MM.1S (cell line): ENCODE data around the gene UCN3.
A peak's percentile ranks its signal among the peaks of the same experiment; 100 is the strongest.

Source experiments
- DNase-seq: peaks from one replicate; pipeline ENCODE4 v3.0.0-alpha.2; 2015
- H2AFZ ChIP-seq: fragments of 300-600 bp; sonication (generic); 2 replicates; pipeline ENCODE4 v1.6.0; 2016; ENCODE audit warnings: antibody characterized with exemption, low read length
- H3F3A ChIP-seq: fragments of 300-600 bp; sonication (generic); 2 replicates; pipeline ENCODE4 v1.6.1; 2016; ENCODE audit warnings: mild to moderate bottlenecking, antibody characterized with exemption, low read length, moderate library complexity, mixed read lengths; ENCODE audit not compliant: insufficient read depth
- H3K27ac ChIP-seq: fragments of 300-600 bp; sonication (generic); 2 replicates; pipeline ENCODE4 v1.5.1; 2016; ENCODE audit warnings: mild to moderate bottlenecking, low read length
- H3K27me3 ChIP-seq: fragments of 300-600 bp; sonication (generic); replicated peaks from 2 replicates; pipeline ENCODE4 v1.6.0; 2016; ENCODE audit warnings: low read length; ENCODE audit not compliant: insufficient read depth
- H3K36me3 ChIP-seq: fragments of 300-600 bp; sonication (generic); replicated peaks from 2 replicates; pipeline ENCODE4 v1.6.1; 2016; ENCODE audit warnings: mild to moderate bottlenecking, low read length, mixed read lengths; ENCODE audit not compliant: insufficient read depth
- H3K4me1 ChIP-seq: fragments of 300-600 bp; sonication (generic); 2 replicates; pipeline ENCODE4 v1.6.1; 2016; ENCODE audit warnings: low read length, mixed read lengths
- H3K4me2 ChIP-seq: fragments of 300-600 bp; sonication (generic); 2 replicates; pipeline ENCODE4 v1.6.0; 2016; ENCODE audit warnings: low read depth, low read length
- H3K4me3 ChIP-seq: fragments of 300-600 bp; sonication (generic); 2 replicates; pipeline ENCODE4 v1.5.1; 2016; ENCODE audit warnings: low read length, mixed read lengths
- H3K79me2 ChIP-seq: fragments of 300-600 bp; sonication (generic); 2 replicates; pipeline ENCODE4 v1.6.1; 2016; ENCODE audit warnings: mixed run types, low read length, mixed read lengths
- H3K9ac ChIP-seq: fragments of 300-600 bp; sonication (generic); 2 replicates; pipeline ENCODE4 v1.6.1; 2016; ENCODE audit warnings: low read length, mixed read lengths
- H3K9me2 ChIP-seq: fragments of 300-600 bp; sonication (generic); replicated peaks from 2 replicates; pipeline ENCODE4 v1.6.1; 2016; ENCODE audit warnings: mild to moderate bottlenecking, low read length, mixed read lengths; ENCODE audit not compliant: insufficient read depth
- H3K9me3 ChIP-seq: fragments of 300-600 bp; sonication (generic); replicated peaks from 2 replicates; pipeline ENCODE4 v1.6.1; 2016; ENCODE audit warnings: mild to moderate bottlenecking, low read length, mixed read lengths; ENCODE audit not compliant: insufficient read depth
- H4K20me1 ChIP-seq: fragments of 300-600 bp; sonication (generic); 2 replicates; pipeline ENCODE4 v1.6.1; 2016; ENCODE audit warnings: mild to moderate bottlenecking, low read length, moderate library complexity, mixed read lengths; ENCODE audit not compliant: insufficient read depth
- EZH2 ChIP-seq: fragments of 300-600 bp; sonication (generic); optimal IDR thresholded peaks from 2 replicates; pipeline ENCODE3; 2017; ENCODE audit warnings: low read depth, mild to moderate bottlenecking, antibody characterized with exemption, low read length, mixed read lengths
- EZH2phosphoT487 ChIP-seq: fragments of 300-600 bp; sonication (generic); IDR thresholded peaks from 2 replicates; pipeline ENCODE4 v1.6.1; 2018; ENCODE audit warnings: antibody characterized with exemption, low read length
- TF ChIP-seq, protein P1 (sequence below): fragments of 300-600 bp; sonication (generic); IDR thresholded peaks from 2 replicates; pipeline ENCODE4 v1.5.1; 2016; ENCODE audit warnings: antibody characterized with exemption, low read length, mixed read lengths

Gene UCN3

DNA sequence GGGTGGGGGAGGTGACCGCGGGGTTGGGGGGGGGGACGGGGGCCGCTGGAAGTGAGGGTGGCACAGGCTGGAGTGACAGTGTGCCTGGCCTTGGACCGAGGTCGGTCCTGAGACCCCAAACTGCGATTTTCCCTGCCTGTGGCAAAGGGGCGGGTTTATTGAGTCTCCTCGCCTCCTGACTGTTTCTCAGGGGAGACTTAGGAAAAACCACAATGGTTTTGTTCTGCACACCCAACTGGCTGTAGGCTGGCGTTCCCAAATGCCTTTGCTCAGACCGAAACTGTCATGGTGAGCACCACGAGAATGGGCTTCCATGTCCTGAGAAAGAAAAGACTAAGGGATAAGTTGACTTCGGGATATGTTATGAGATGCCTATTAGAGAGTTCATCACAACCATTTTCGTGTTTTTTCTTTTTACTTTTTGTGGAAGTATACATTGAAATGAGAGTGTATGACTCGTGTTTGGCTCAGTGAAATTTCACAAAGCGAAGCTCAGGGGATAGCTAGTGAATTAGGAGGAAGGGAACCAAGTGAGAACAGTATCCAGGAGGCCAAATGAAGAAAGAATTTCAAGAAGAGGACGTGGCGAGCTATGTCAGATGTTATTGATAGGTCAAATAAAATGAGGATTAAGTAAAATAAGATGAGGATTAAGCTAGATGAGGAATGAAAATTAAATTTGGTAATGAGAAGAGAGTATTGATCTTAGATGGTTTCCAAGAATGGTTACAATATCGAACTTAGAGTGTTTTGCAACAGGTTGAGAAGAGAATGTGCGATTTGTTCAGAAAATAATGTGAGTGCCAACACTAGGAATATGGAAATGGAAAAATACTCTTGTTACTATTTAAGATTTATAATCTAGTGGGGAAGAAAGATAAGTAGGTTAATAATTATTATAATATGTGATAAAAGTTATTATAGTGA is 48.5 kb downstream of the UCN3 start:
- Histone ChIP-seq H3K9me3 (no peaks in the 10 kb centered on the region), H3K9me2 (no peaks in the 10 kb centered on the region), H3K79me2 (peaks cover 57% of the 10 kb centered on the region), H2AFZ (peak overlapping the region; percentile 35), H3K4me2 (peak overlapping the region; percentile 85), H3F3A (no peaks in the 10 kb centered on the region), H3K27ac (no peak overlapping the region), H3K27me3 (no peaks in the 10 kb centered on the region), H3K9ac (peak overlapping the region; percentile 78; the same call in 1 of the 2 replicates), H4K20me1 (no peaks in the 10 kb centered on the region), H3K36me3 (0 out of 2 replicates have a peak, but pooled peaks cover 5% of the 10 kb centered on the region), H3K4me1 (peaks cover 3% of the 10 kb centered on the region; the same call in 1 of the 2 replicates), H3K4me3 (peak overlapping the region; percentile 90)
- TF ChIP-seq EZH2phosphoT487, result no peak
- TF ChIP-seq, protein P1, sequence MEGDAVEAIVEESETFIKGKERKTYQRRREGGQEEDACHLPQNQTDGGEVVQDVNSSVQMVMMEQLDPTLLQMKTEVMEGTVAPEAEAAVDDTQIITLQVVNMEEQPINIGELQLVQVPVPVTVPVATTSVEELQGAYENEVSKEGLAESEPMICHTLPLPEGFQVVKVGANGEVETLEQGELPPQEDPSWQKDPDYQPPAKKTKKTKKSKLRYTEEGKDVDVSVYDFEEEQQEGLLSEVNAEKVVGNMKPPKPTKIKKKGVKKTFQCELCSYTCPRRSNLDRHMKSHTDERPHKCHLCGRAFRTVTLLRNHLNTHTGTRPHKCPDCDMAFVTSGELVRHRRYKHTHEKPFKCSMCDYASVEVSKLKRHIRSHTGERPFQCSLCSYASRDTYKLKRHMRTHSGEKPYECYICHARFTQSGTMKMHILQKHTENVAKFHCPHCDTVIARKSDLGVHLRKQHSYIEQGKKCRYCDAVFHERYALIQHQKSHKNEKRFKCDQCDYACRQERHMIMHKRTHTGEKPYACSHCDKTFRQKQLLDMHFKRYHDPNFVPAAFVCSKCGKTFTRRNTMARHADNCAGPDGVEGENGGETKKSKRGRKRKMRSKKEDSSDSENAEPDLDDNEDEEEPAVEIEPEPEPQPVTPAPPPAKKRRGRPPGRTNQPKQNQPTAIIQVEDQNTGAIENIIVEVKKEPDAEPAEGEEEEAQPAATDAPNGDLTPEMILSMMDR, result no peak
- no peak for TF ChIP-seq EZH2
- no peak for DNase-seq

GRCh38 chr10:5416981-5417380 is 52.2 kb downstream of the UCN3 start:
- no peaks in the 10 kb centered on the region for H3K9me3 ChIP-seq
- H2AFZ ChIP-seq, result no peak overlapping the region
- H3K4me1 ChIP-seq, result no peaks in the 10 kb centered on the region; the same call in 1 of the 2 replicates
- no peak overlapping the region for H3K27ac ChIP-seq
- TF ChIP-seq EZH2phosphoT487 (no peak), EZH2 (no peak)
- no peak for DNase-seq
- 0 out of 2 replicates have a peak, but pooled peaks cover 5% of the 10 kb centered on the region for H4K20me1 ChIP-seq
- no peak overlapping the region for H3K4me2 ChIP-seq
- no peaks in the 10 kb centered on the region for H3F3A ChIP-seq
- H3K9me2 ChIP-seq, result no peaks in the 10 kb centered on the region
- no peak overlapping the region for H3K9ac ChIP-seq
- 0 out of 2 replicates have a peak, but pooled peaks cover 5% of the 10 kb centered on the region for H3K36me3 ChIP-seq
- no peak overlapping the region for H3K4me3 ChIP-seq
- H3K79me2 ChIP-seq, result peaks cover 93% of the 10 kb centered on the region
- no peaks in the 10 kb centered on the region for H3K27me3 ChIP-seq

GRCh38 chr10:5418584-5418983 is 53.8 kb downstream of the UCN3 start:
- Histone ChIP-seq H3K4me1 (no peaks in the 10 kb centered on the region), H3K4me2 (no peak overlapping the region), H3K9ac (no peak overlapping the region), H3K79me2 (peaks cover 99% of the 10 kb centered on the region), H3K4me3 (no peak overlapping the region), H3K9me3 (no peaks in the 10 kb centered on the region), H3K9me2 (no peaks in the 10 kb centered on the region), H3F3A (no peaks in the 10 kb centered on the region), H4K20me1 (0 out of 2 replicates have a peak, but pooled peaks cover 5% of the 10 kb centered on the region), H2AFZ (no peak overlapping the region), H3K36me3 (0 out of 2 replicates have a peak, but pooled peaks cover 5% of the 10 kb centered on the region), H3K27ac (no peak overlapping the region), H3K27me3 (no peaks in the 10 kb centered on the region)
- TF ChIP-seq EZH2phosphoT487, result no peak
- TF ChIP-seq, protein P1, result no peak
- no peak for TF ChIP-seq EZH2
- no peak for DNase-seq
